GM13976 (cell line): Measurements from ENCODE around the gene SPAG16.

ENCODE experiments used
- DNase-seq: peaks from one replicate; pipeline ENCODE4 v3.0.0; 2012; ENCODE audit warnings: low spot score
- CTCF ChIP-seq: IDR thresholded peaks from 2 replicates; pipeline ENCODE4 v1.5.1; 2012; ENCODE audit warnings: borderline replicate concordance, mild to moderate bottlenecking; ENCODE audit not compliant: insufficient read depth; ENCODE audit errors: extremely low read depth, missing control alignments, control extremely low read depth
- in situ Hi-C: fragments of 300-500 bp; cut with MboI; formaldehyde crosslinking; loops from one replicate; pipeline ENCODE4 v1.12.0; 2022; ENCODE audit warnings: low sequenced_read_pairs, mixed read lengths, inconsistent platforms; ENCODE audit not compliant: unreplicated experiment

The SPAG16 gene

GRCh38 chr2:213241817-213242216 lies 42.4 kb upstream of the SPAG16 start:
- in situ Hi-C loops, result loop anchor here (10.0 kb wide), 1 partner anchor 557 kb away; no protein-coding TSS in a partner anchor

GRCh38 chr2:213242653-213243052 lies 41.6 kb upstream of the SPAG16 start:
- in situ Hi-C loops, result loop anchor here (10.0 kb wide), 1 partner anchor 558 kb away; no protein-coding TSS in a partner anchor
- no peak for TF ChIP-seq CTCF
- DNase-seq, result no peak

More at GRCh38 chr2:213241817-213242216, 42.4 kb upstream of the SPAG16 start:
- no peak for DNase-seq
- TF ChIP-seq CTCF, result no peak

GRCh38 chr2:213243189-213244044 lies 40.8 kb upstream of the SPAG16 start:
- DNase-seq, result no peak
- TF ChIP-seq CTCF, result no peak
- in situ Hi-C loops, result loop anchor here (10.0 kb wide), 1 partner anchor 559 kb away; no protein-coding TSS in a partner anchor

- TF ChIP-seq CTCF, result peak; percentile 11
- DNase-seq, result no peak
- in situ Hi-C loops, result loop anchor here (10.0 kb wide), 1 partner anchor 562 kb away; no protein-coding TSS in a partner anchor
Measured at GRCh38 chr2:213246497-213247281, 37.6 kb upstream of the SPAG16 start.

GRCh38 chr2:213247566-213247965 lies 36.7 kb upstream of the SPAG16 start:
- in situ Hi-C loops, result loop anchor here (10.0 kb wide), 1 partner anchor 563 kb away; no protein-coding TSS in a partner anchor
- TF ChIP-seq CTCF, result no peak
- no peak for DNase-seq

DNA sequence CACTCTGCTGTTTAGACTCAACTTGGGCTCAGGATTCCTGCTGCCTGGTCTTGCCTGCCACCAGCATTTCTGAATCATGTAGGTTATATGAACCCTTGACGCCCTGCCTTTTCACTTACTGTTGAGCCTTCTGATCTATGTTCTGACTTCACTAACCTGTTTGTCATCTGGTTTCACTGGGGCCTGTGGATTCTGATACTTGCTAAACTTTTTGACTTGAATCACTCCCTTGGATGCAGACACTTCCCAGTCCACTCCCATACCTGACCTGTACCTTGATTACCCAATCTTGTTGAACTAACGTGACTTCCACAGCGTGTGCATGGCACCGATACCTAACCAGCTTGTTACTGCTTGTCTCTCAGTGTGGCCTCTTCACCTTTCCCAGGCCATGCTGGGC lies 35.6 kb upstream of the SPAG16 start:
- no peak for DNase-seq
- in situ Hi-C loops, result loop anchor here (10.0 kb wide), 1 partner anchor 564 kb away; no protein-coding TSS in a partner anchor
- TF ChIP-seq CTCF, result no peak
